OCI-LY1 (cell line): Measurements from ENCODE around the gene SPDYE2B.
"Not testable (repeated sequence)": the region's sequence is repeated elsewhere in the genome, so short reads cannot be mapped to it uniquely, and the experiment has no call there.

Experiments
- CTCF ChIP-seq: fragments of 200-600 bp; sonication (generic), shearing (Covaris generic); IDR thresholded peaks from 2 replicates; pipeline ENCODE4 v1.5.1; 2017; ENCODE audit warnings: mild to moderate bottlenecking, antibody characterized with exemption, low read length, moderate library complexity, mixed read lengths
- EZH2 ChIP-seq: fragments of 200-600 bp; sonication (generic), shearing (Covaris generic); IDR thresholded peaks from 2 replicates; pipeline ENCODE4 v1.8.0; 2017; ENCODE audit warnings: borderline replicate concordance, mixed run types, mild to moderate bottlenecking, antibody characterized with exemption, low read length, moderate library complexity, mixed read lengths

GRCh38 chr7:102602317-102602716 lies 47.8 kb upstream of the SPDYE2B start:
- not testable (repeated sequence) for TF ChIP-seq CTCF, EZH2
